ENCODE results near the gene RRP9. TPM values are rescaled to one million over a fixed set of nuclear protein-coding genes. Genes with fewer than 3 reads are reported as not detected.

The RRP9 gene
- polyA plus RNA-seq, 1 donor from 2014 or later, result 26.8 TPM

GRCh38 chr3:51940648-51941462, 849 bp downstream of the RRP9 start:
- H3K27ac ChIP-seq (ENCODE audit: low read length), result no peak overlapping the region
- no peaks in the 10 kb centered on the region for H3K36me3 ChIP-seq (ENCODE audit: insufficient read depth, low read length)

GRCh38 chr3:51938780-51939425, 2.8 kb downstream of the RRP9 start:
- no peak overlapping the region for H3K9ac ChIP-seq (ENCODE audit: low read length)
- H3F3A ChIP-seq (ENCODE audit: insufficient read depth, low read length, poor library complexity, severe bottlenecking), result no peaks in the 10 kb centered on the region
- no peaks in the 10 kb centered on the region for H3K36me3 ChIP-seq (ENCODE audit: insufficient read depth, low read length)
- H3K4me3 ChIP-seq (ENCODE audit: low read length), result no peak overlapping the region
- H4K20me1 ChIP-seq (ENCODE audit: insufficient read depth), result no peaks in the 10 kb centered on the region
- no peak overlapping the region for H3K4me2 ChIP-seq (ENCODE audit: low read length)
- no peaks in the 10 kb centered on the region for H3K79me2 ChIP-seq (replicated peaks; ENCODE audit: insufficient read depth, low read length)
- H3K27ac ChIP-seq (ENCODE audit: low read length), result no peak overlapping the region
- no peaks in the 10 kb centered on the region for H3K9me2 ChIP-seq (ENCODE audit: insufficient read depth, low read length)
- H2AFZ ChIP-seq (ENCODE audit: low read depth, low read length), result no peak overlapping the region
- no peaks in the 10 kb centered on the region for H3K27me3 ChIP-seq (ENCODE audit: insufficient read depth, low read depth, low read length)
- no peaks in the 10 kb centered on the region for H3K9me3 ChIP-seq (ENCODE audit: low read length)
- TF ChIP-seq EZH2 (IDR thresholded peaks at IDR 0.05; ENCODE audit: borderline replicate concordance, insufficient read depth, low read length, poor library complexity, severe bottlenecking), result no peak
- no peak for TF ChIP-seq SMC3 (conservative IDR thresholded peaks at IDR 0.05; ENCODE audit: poor library complexity)
- TF ChIP-seq TAF1 (IDR thresholded peaks at IDR 0.05; ENCODE audit: low read depth), result no peak
- TF ChIP-seq, protein P1, sequence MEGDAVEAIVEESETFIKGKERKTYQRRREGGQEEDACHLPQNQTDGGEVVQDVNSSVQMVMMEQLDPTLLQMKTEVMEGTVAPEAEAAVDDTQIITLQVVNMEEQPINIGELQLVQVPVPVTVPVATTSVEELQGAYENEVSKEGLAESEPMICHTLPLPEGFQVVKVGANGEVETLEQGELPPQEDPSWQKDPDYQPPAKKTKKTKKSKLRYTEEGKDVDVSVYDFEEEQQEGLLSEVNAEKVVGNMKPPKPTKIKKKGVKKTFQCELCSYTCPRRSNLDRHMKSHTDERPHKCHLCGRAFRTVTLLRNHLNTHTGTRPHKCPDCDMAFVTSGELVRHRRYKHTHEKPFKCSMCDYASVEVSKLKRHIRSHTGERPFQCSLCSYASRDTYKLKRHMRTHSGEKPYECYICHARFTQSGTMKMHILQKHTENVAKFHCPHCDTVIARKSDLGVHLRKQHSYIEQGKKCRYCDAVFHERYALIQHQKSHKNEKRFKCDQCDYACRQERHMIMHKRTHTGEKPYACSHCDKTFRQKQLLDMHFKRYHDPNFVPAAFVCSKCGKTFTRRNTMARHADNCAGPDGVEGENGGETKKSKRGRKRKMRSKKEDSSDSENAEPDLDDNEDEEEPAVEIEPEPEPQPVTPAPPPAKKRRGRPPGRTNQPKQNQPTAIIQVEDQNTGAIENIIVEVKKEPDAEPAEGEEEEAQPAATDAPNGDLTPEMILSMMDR (IDR thresholded peaks at IDR 0.05; ENCODE audit: poor library complexity, severe bottlenecking), result no peak
- TF ChIP-seq EP300 (conservative IDR thresholded peaks at IDR 0.05; ENCODE audit: poor library complexity, severe bottlenecking), result no peak
- TF ChIP-seq MXI1 (conservative IDR thresholded peaks at IDR 0.05; ENCODE audit: poor library complexity, severe bottlenecking), result no peak
- TF ChIP-seq POLR2AphosphoS5 (IDR thresholded peaks at IDR 0.05), result no peak
- no peak for TF ChIP-seq RAD21 (conservative IDR thresholded peaks at IDR 0.05)

More at GRCh38 chr3:51940648-51941462, 849 bp downstream of the RRP9 start:
- Histone ChIP-seq H3K27me3 (ENCODE audit: insufficient read depth, low read depth, low read length) (no peaks in the 10 kb centered on the region), H3K9me3 (ENCODE audit: low read length) (no peaks in the 10 kb centered on the region), H3K9me2 (ENCODE audit: insufficient read depth, low read length) (no peaks in the 10 kb centered on the region), H3F3A (ENCODE audit: insufficient read depth, low read length, poor library complexity, severe bottlenecking) (no peaks in the 10 kb centered on the region), H3K79me2 (replicated peaks; ENCODE audit: insufficient read depth, low read length) (no peaks in the 10 kb centered on the region), H2AFZ (ENCODE audit: low read depth, low read length) (no peak overlapping the region), H3K4me3 (ENCODE audit: low read length) (peak overlapping the region; percentile 76), H3K4me2 (ENCODE audit: low read length) (peak overlapping the region; percentile 77), H3K9ac (ENCODE audit: low read length) (peak overlapping the region; percentile 57), H4K20me1 (ENCODE audit: insufficient read depth) (no peaks in the 10 kb centered on the region)
- TF ChIP-seq, protein P1 (IDR thresholded peaks at IDR 0.05; ENCODE audit: poor library complexity, severe bottlenecking), result no peak
- TF ChIP-seq, protein P2, sequence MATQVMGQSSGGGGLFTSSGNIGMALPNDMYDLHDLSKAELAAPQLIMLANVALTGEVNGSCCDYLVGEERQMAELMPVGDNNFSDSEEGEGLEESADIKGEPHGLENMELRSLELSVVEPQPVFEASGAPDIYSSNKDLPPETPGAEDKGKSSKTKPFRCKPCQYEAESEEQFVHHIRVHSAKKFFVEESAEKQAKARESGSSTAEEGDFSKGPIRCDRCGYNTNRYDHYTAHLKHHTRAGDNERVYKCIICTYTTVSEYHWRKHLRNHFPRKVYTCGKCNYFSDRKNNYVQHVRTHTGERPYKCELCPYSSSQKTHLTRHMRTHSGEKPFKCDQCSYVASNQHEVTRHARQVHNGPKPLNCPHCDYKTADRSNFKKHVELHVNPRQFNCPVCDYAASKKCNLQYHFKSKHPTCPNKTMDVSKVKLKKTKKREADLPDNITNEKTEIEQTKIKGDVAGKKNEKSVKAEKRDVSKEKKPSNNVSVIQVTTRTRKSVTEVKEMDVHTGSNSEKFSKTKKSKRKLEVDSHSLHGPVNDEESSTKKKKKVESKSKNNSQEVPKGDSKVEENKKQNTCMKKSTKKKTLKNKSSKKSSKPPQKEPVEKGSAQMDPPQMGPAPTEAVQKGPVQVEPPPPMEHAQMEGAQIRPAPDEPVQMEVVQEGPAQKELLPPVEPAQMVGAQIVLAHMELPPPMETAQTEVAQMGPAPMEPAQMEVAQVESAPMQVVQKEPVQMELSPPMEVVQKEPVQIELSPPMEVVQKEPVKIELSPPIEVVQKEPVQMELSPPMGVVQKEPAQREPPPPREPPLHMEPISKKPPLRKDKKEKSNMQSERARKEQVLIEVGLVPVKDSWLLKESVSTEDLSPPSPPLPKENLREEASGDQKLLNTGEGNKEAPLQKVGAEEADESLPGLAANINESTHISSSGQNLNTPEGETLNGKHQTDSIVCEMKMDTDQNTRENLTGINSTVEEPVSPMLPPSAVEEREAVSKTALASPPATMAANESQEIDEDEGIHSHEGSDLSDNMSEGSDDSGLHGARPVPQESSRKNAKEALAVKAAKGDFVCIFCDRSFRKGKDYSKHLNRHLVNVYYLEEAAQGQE (IDR thresholded peaks at IDR 0.05; ENCODE audit: borderline replicate concordance), result no peak
- TF ChIP-seq EZH2 (IDR thresholded peaks at IDR 0.05; ENCODE audit: borderline replicate concordance, insufficient read depth, low read length, poor library complexity, severe bottlenecking) (no peak), TAF1 (IDR thresholded peaks at IDR 0.05; ENCODE audit: low read depth) (no peak), RAD21 (conservative IDR thresholded peaks at IDR 0.05) (no peak), SMC3 (conservative IDR thresholded peaks at IDR 0.05; ENCODE audit: poor library complexity) (no peak), POLR2AphosphoS5 (IDR thresholded peaks at IDR 0.05) (no peak), MXI1 (conservative IDR thresholded peaks at IDR 0.05; ENCODE audit: poor library complexity, severe bottlenecking) (no peak), EP300 (conservative IDR thresholded peaks at IDR 0.05; ENCODE audit: poor library complexity, severe bottlenecking) (no peak)
